WTC11 (cell line): ENCODE measurements around the gene ESPN.

Experiments used
- CTCF ChIP-seq: fragments of 200-600 bp; IDR thresholded peaks from 2 replicates; pipeline ENCODE4 v1.8.0; 2022; ENCODE audit warnings: antibody characterized with exemption
- FOXJ3 ChIP-seq: sonication (generic); formaldehyde crosslinking; IDR thresholded peaks from 2 replicates; pipeline ENCODE4 v1.9.0; 2021; ENCODE audit warnings: missing genetic modification reagents, mild to moderate bottlenecking, borderline replicate concordance
- FOXK1 ChIP-seq: sonication (generic); formaldehyde crosslinking; IDR thresholded peaks from 2 replicates; pipeline ENCODE4 v1.8.0; 2022; ENCODE audit warnings: mild to moderate bottlenecking, moderate library complexity, missing genetic modification reagents
- MYBL2 ChIP-seq: sonication (generic); formaldehyde crosslinking; IDR thresholded peaks from 2 replicates; pipeline ENCODE4 v1.8.1; 2023; ENCODE audit warnings: mild to moderate bottlenecking, moderate library complexity, missing genetic modification reagents
- NFYB ChIP-seq: sonication (generic); formaldehyde crosslinking; conservative IDR thresholded peaks from 2 replicates; pipeline ENCODE4 v1.8.0; 2022; ENCODE audit warnings: low read depth, missing genetic modification reagents
- SOX15 ChIP-seq: fragments of 250-450 bp; sonication (Bioruptor Pico); IDR thresholded peaks from 2 replicates; pipeline ENCODE4 v1.9.0; 2021; ENCODE audit warnings: mild to moderate bottlenecking
- SP1 ChIP-seq: sonication (generic); formaldehyde crosslinking; conservative IDR thresholded peaks from 2 replicates; pipeline ENCODE4 v1.8.1; 2022; ENCODE audit warnings: missing genetic modification reagents
- ZNF263 ChIP-seq: sonication (generic); formaldehyde crosslinking; IDR thresholded peaks from 2 replicates; pipeline ENCODE4 v1.8.1; 2022; ENCODE audit warnings: low read depth, mild to moderate bottlenecking, moderate library complexity, missing genetic modification reagents

GRCh38 chr1:6450943-6451373 lies 26.4 kb downstream of the ESPN start:
- no peak for TF ChIP-seq CTCF
- TF ChIP-seq MYBL2: no peak
- no peak for TF ChIP-seq SOX15
- TF ChIP-seq FOXK1 (CRISPR knock-in tag): no peak
- TF ChIP-seq FOXJ3 (CRISPR knock-in tag): no peak
- TF ChIP-seq SP1: no peak
- no peak for TF ChIP-seq NFYB
- no peak for TF ChIP-seq ZNF263 (CRISPR knock-in tag)
